Measurements from ENCODE around the gene OR8D1.

DNA sequence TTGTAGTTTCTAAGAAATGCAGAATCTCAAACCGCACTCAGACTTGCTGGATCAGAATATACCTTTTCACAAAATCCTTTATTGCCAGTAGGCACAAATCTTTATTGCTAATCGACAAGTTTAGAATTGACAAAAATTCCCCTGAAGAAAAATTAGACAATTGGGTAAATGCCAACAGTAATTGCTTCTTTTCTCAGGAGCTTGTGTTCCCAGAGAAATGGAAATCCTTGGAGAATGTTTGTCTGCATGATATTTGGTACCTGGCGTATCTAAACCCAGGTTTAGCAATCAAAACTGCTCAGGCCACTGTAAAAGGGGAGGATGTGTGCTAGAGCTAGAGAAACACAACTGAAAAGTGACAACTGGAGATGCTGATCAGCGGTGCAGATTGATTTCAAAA is 57.7 kb downstream of the OR8D1 start, which contains the start of gene OR8G5:
- TF ChIP-seq, protein P1, sequence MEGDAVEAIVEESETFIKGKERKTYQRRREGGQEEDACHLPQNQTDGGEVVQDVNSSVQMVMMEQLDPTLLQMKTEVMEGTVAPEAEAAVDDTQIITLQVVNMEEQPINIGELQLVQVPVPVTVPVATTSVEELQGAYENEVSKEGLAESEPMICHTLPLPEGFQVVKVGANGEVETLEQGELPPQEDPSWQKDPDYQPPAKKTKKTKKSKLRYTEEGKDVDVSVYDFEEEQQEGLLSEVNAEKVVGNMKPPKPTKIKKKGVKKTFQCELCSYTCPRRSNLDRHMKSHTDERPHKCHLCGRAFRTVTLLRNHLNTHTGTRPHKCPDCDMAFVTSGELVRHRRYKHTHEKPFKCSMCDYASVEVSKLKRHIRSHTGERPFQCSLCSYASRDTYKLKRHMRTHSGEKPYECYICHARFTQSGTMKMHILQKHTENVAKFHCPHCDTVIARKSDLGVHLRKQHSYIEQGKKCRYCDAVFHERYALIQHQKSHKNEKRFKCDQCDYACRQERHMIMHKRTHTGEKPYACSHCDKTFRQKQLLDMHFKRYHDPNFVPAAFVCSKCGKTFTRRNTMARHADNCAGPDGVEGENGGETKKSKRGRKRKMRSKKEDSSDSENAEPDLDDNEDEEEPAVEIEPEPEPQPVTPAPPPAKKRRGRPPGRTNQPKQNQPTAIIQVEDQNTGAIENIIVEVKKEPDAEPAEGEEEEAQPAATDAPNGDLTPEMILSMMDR (IDR thresholded peaks at IDR 0.05 in 4 of 5, conservative IDR thresholded peaks at IDR 0.05 in 1 of 5): no peak
- no peak for TF ChIP-seq POLR2A (IDR thresholded peaks at IDR 0.05)
